IMR-90 (cell line): ENCODE measurements around the gene NCKIPSD.

Source experiments
- CEBPB ChIP-seq: IDR thresholded peaks from 2 replicates; pipeline ENCODE4 v1.6.1; 2012; ENCODE audit warnings: low read depth, low read length, improper control_type of control experiment
- NFE2L2 ChIP-seq: fragments of 150-350 bp; IDR thresholded peaks from 2 replicates; pipeline ENCODE4 v1.6.1; 2016; ENCODE audit warnings: low read depth, mild to moderate bottlenecking, low read length
- POLR2A ChIP-seq: IDR thresholded peaks from 2 replicates; pipeline ENCODE4 v1.6.1; 2012; ENCODE audit warnings: mild to moderate bottlenecking, low read depth, low read length
- RAD21 ChIP-seq: IDR thresholded peaks from 2 replicates; pipeline ENCODE4 v1.6.1; 2012; ENCODE audit warnings: low read length, improper control_type of control experiment
- TF ChIP-seq, protein P1 (sequence below): fragments of 150-350 bp; IDR thresholded peaks from 2 replicates; pipeline ENCODE4 v1.6.1; 2017; ENCODE audit warnings: mild to moderate bottlenecking, antibody characterized with exemption, low read length, low read depth
- TF ChIP-seq, protein P2 (sequence below): conservative IDR thresholded peaks from 2 replicates; pipeline ENCODE4 v1.5.1; 2012; ENCODE audit warnings: mild to moderate bottlenecking, low read depth, low read length, improper control_type of control experiment

GRCh38 chr3:48625600-48625999, 60.1 kb downstream of the NCKIPSD start:
- TF ChIP-seq CEBPB (no peak), POLR2A (no peak), NFE2L2 (no peak), RAD21 (no peak)
- TF ChIP-seq, protein P1, sequence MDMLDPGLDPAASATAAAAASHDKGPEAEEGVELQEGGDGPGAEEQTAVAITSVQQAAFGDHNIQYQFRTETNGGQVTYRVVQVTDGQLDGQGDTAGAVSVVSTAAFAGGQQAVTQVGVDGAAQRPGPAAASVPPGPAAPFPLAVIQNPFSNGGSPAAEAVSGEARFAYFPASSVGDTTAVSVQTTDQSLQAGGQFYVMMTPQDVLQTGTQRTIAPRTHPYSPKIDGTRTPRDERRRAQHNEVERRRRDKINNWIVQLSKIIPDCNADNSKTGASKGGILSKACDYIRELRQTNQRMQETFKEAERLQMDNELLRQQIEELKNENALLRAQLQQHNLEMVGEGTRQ, result no peak
- TF ChIP-seq, protein P2, sequence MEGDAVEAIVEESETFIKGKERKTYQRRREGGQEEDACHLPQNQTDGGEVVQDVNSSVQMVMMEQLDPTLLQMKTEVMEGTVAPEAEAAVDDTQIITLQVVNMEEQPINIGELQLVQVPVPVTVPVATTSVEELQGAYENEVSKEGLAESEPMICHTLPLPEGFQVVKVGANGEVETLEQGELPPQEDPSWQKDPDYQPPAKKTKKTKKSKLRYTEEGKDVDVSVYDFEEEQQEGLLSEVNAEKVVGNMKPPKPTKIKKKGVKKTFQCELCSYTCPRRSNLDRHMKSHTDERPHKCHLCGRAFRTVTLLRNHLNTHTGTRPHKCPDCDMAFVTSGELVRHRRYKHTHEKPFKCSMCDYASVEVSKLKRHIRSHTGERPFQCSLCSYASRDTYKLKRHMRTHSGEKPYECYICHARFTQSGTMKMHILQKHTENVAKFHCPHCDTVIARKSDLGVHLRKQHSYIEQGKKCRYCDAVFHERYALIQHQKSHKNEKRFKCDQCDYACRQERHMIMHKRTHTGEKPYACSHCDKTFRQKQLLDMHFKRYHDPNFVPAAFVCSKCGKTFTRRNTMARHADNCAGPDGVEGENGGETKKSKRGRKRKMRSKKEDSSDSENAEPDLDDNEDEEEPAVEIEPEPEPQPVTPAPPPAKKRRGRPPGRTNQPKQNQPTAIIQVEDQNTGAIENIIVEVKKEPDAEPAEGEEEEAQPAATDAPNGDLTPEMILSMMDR, result no peak
